Trophoblast cell (in vitro differentiated cells and primary cell): ENCODE measurements around the gene YKT6.

Experiments used
- DNase-seq, 2 donors: peaks; one replicate each; pipeline ENCODE4 v3.0.0-alpha.2; 2016
- H2AFZ ChIP-seq: 2 replicates; pipeline ENCODE4 v1.6.1; 2013; ENCODE audit warnings: low read length, moderate library complexity, mild to moderate bottlenecking; ENCODE audit not compliant: insufficient read depth, poor library complexity
- H2AK5ac ChIP-seq: 2 replicates; pipeline ENCODE4 v1.6.1; 2013; ENCODE audit warnings: mild to moderate bottlenecking, low read length
- H2BK120ac ChIP-seq: 2 replicates; pipeline ENCODE4 v1.6.1; 2013; ENCODE audit warnings: low read length, mild to moderate bottlenecking, moderate library complexity; ENCODE audit not compliant: insufficient read depth, poor library complexity
- H2BK12ac ChIP-seq: 2 replicates; pipeline ENCODE4 v1.6.1; 2013; ENCODE audit warnings: mild to moderate bottlenecking, low read length, moderate library complexity
- H2BK5ac ChIP-seq: 2 replicates; pipeline ENCODE4 v1.6.1; 2013; ENCODE audit warnings: low read length, low read depth, moderate library complexity, mild to moderate bottlenecking; ENCODE audit not compliant: poor library complexity
- H3K14ac ChIP-seq: 2 replicates; pipeline ENCODE4 v1.6.1; 2013; ENCODE audit warnings: mild to moderate bottlenecking, low read length
- H3K18ac ChIP-seq: 2 replicates; pipeline ENCODE4 v1.6.1; 2013; ENCODE audit warnings: mild to moderate bottlenecking, low read length
- H3K23ac ChIP-seq: 2 replicates; pipeline ENCODE4 v1.6.1; 2013; ENCODE audit warnings: low read length
- H3K27ac ChIP-seq: 2 replicates; pipeline ENCODE4 v1.5.1; 2013; ENCODE audit warnings: low read depth, mild to moderate bottlenecking, inconsistent platforms, low read length, moderate library complexity
- H3K27me3 ChIP-seq: 2 replicates; pipeline ENCODE4 v1.6.1; 2013; ENCODE audit warnings: inconsistent platforms, mild to moderate bottlenecking, low read length, moderate library complexity; ENCODE audit not compliant: insufficient read depth
- H3K36me3 ChIP-seq, 2 experiments: 1 replicate in 1 of 2; 2 replicates in 1 of 2; pipeline ENCODE4 v1.6.1; 2013; ENCODE audit warnings: low read length in 2 of 2, mild to moderate bottlenecking in 2 of 2, moderate library complexity in 1 of 2; ENCODE audit not compliant: insufficient read depth in 2 of 2, control insufficient read depth in 1 of 2
- H3K4ac ChIP-seq: 2 replicates; pipeline ENCODE4 v1.6.1; 2013; ENCODE audit warnings: low read depth, mild to moderate bottlenecking, low read length, moderate library complexity
- H3K4me1 ChIP-seq, 2 experiments: 1 replicate in 1 of 2; 2 replicates in 1 of 2; pipeline ENCODE4 v1.6.1; 2013; ENCODE audit warnings: low read length in 2 of 2, mild to moderate bottlenecking in 2 of 2, moderate library complexity in 1 of 2; ENCODE audit not compliant: insufficient read depth in 2 of 2, control insufficient read depth in 1 of 2
- H3K4me2 ChIP-seq: 2 replicates; pipeline ENCODE4 v1.6.1; 2013; ENCODE audit warnings: inconsistent platforms, mild to moderate bottlenecking, low read length, moderate library complexity
- H3K4me3 ChIP-seq: 2 replicates; pipeline ENCODE4 v1.5.1; 2013; ENCODE audit warnings: mild to moderate bottlenecking, low read depth, low read length, inconsistent platforms
- H3K79me1 ChIP-seq: one replicate; pipeline ENCODE4 v1.6.1; 2013; ENCODE audit warnings: low read length
- H3K79me2 ChIP-seq: 2 replicates; pipeline ENCODE4 v1.6.1; 2013; ENCODE audit warnings: low read length, mild to moderate bottlenecking; ENCODE audit not compliant: control insufficient read depth, insufficient read depth, poor library complexity
- H3K9ac ChIP-seq: 2 replicates; pipeline ENCODE4 v1.6.1; 2013; ENCODE audit warnings: mild to moderate bottlenecking, low read length
- H3K9me3 ChIP-seq: 2 replicates; pipeline ENCODE4 v1.6.1; 2013; ENCODE audit warnings: low read depth, mild to moderate bottlenecking, control low read depth, inconsistent platforms, low read length; ENCODE audit not compliant: insufficient read depth
- H4K12ac ChIP-seq: 2 replicates; pipeline ENCODE4 v1.6.1; 2013; ENCODE audit warnings: low read depth, mild to moderate bottlenecking, low read length, moderate library complexity
- H4K8ac ChIP-seq: 2 replicates; pipeline ENCODE4 v1.6.1; 2013; ENCODE audit warnings: low read depth, mild to moderate bottlenecking, low read length, moderate library complexity
- H4K91ac ChIP-seq: one replicate; pipeline ENCODE4 v1.6.1; 2013; ENCODE audit warnings: low read depth, mild to moderate bottlenecking, low read length, moderate library complexity
- WGBS: extraction: QIAGEN DNeasy Blood & Tissue Kit; methylation state at CpG from one replicate; pipeline ENCODE4 v1.1.7; 2013; ENCODE audit warnings: missing lambda C conversion rate; ENCODE audit not compliant: insufficient read length, insufficient coverage; ENCODE audit errors: extremely low coverage; 5-methylcytosine and 5-hydroxymethylcytosine counted together

Gene YKT6

GRCh38 chr7:44242091-44242490, 41.3 kb downstream of the YKT6 start:
- WGBS, result no CpG with 5 or more reads among the region's 10 CpGs
- Histone ChIP-seq H4K91ac (no peak overlapping the region), H2BK5ac (no peak overlapping the region), H3K18ac (no peak overlapping the region), H3K9me3 (peaks cover 5% of the 10 kb centered on the region), H4K8ac (no peak overlapping the region), H3K4ac (no peak overlapping the region), H3K27me3 (no peaks in the 10 kb centered on the region), H2AK5ac (no peak overlapping the region), H3K9ac (no peak overlapping the region), H3K14ac (no peak overlapping the region), H3K4me3 (no peak overlapping the region), H2BK12ac (no peak overlapping the region), H3K4me1 (no peaks in the 10 kb centered on the region), H2AFZ (no peak overlapping the region), H3K79me2 (no peaks in the 10 kb centered on the region), H3K23ac (no peak overlapping the region), H3K27ac (no peak overlapping the region), H4K12ac (no peak overlapping the region), H3K79me1 (no peaks in the 10 kb centered on the region), H2BK120ac (no peak overlapping the region), H3K4me2 (no peak overlapping the region), H3K36me3 (no peaks in the 10 kb centered on the region)
- DNase-seq, result no peak

- Histone ChIP-seq H3K79me1 (no peaks in the 10 kb centered on the region), H3K18ac (no peak overlapping the region), H2AFZ (no peak overlapping the region), H4K91ac (no peak overlapping the region), H2BK120ac (no peak overlapping the region), H2AK5ac (no peak overlapping the region), H3K23ac (no peak overlapping the region), H3K4ac (no peak overlapping the region), H3K14ac (no peak overlapping the region), H3K4me2 (no peak overlapping the region), H4K12ac (no peak overlapping the region), H3K9me3 (peaks cover 6% of the 10 kb centered on the region), H3K4me3 (no peak overlapping the region), H3K9ac (no peak overlapping the region), H3K27me3 (no peaks in the 10 kb centered on the region), H3K27ac (no peak overlapping the region), H2BK5ac (no peak overlapping the region), H2BK12ac (no peak overlapping the region), H3K4me1 (no peaks in the 10 kb centered on the region), H3K79me2 (no peaks in the 10 kb centered on the region), H3K36me3 (no peaks in the 10 kb centered on the region), H4K8ac (no peak overlapping the region)
- DNase-seq, result peak in 1 of 2 donors; percentile 9
- WGBS, result no CpG with 5 or more reads among the region's 8 CpGs
These were observed 43.5 kb downstream of the YKT6 start for GRCh38 chr7:44244282-44244681.

- H3K4me3 ChIP-seq, result no peak overlapping the region
- no peak overlapping the region for H3K4ac ChIP-seq
- no peak overlapping the region for H3K14ac ChIP-seq
- WGBS, result no CpG with 5 or more reads among the region's 7 CpGs
- H2BK120ac ChIP-seq, result no peak overlapping the region
- H4K12ac ChIP-seq, result no peak overlapping the region
- no peak overlapping the region for H4K91ac ChIP-seq
- no peaks in the 10 kb centered on the region for H3K79me1 ChIP-seq
- H3K9ac ChIP-seq, result no peak overlapping the region
- H3K36me3 ChIP-seq, result no peaks in the 10 kb centered on the region
- H3K9me3 ChIP-seq, result peaks cover 6% of the 10 kb centered on the region
- no peak overlapping the region for H3K27ac ChIP-seq
- no peak overlapping the region for H2AFZ ChIP-seq
- no peak overlapping the region for H3K18ac ChIP-seq
- no peak overlapping the region for H3K4me2 ChIP-seq
- H3K23ac ChIP-seq, result no peak overlapping the region
- H2AK5ac ChIP-seq, result no peak overlapping the region
- H3K27me3 ChIP-seq, result no peaks in the 10 kb centered on the region
- H4K8ac ChIP-seq, result no peak overlapping the region
- H2BK12ac ChIP-seq, result no peak overlapping the region
- no peak for DNase-seq
- no peak overlapping the region for H2BK5ac ChIP-seq
- no peaks in the 10 kb centered on the region for H3K79me2 ChIP-seq
- H3K4me1 ChIP-seq, result no peaks in the 10 kb centered on the region
These were observed 45.8 kb downstream of the YKT6 start for GRCh38 chr7:44246396-44247113.

- Histone ChIP-seq H3K14ac (no peak overlapping the region), H3K9ac (no peak overlapping the region), H3K18ac (no peak overlapping the region), H2BK12ac (no peak overlapping the region), H4K8ac (no peak overlapping the region), H2BK5ac (no peak overlapping the region), H2AFZ (no peak overlapping the region), H3K4me1 (no peaks in the 10 kb centered on the region), H3K27ac (no peak overlapping the region), H3K4me3 (no peak overlapping the region), H3K36me3 (no peaks in the 10 kb centered on the region), H3K4me2 (no peak overlapping the region), H4K12ac (no peak overlapping the region), H3K79me1 (no peaks in the 10 kb centered on the region), H3K9me3 (peaks cover 6% of the 10 kb centered on the region), H4K91ac (no peak overlapping the region), H3K23ac (no peak overlapping the region), H3K27me3 (no peaks in the 10 kb centered on the region), H3K4ac (no peak overlapping the region), H3K79me2 (no peaks in the 10 kb centered on the region), H2BK120ac (no peak overlapping the region), H2AK5ac (no peak overlapping the region)
- no peak for DNase-seq
- no CpG with 5 or more reads among the region's 10 CpGs for WGBS
These were observed 47.3 kb downstream of the YKT6 start for GRCh38 chr7:44247868-44248651.
